HG03095 (cell line): Measurements from ENCODE around the gene OTX2.

Experiments
- ATAC-seq: cut with Tn5 transposase; IDR thresholded peaks from one replicate; pipeline ENCODE4 v1.9.1; 2021; ENCODE audit warnings: moderate library complexity; ENCODE audit not compliant: unreplicated experiment

The OTX2 gene

GRCh38 chr14:56810147-56810719 lies at the start of gene OTX2:
OTX2 (minus strand) TSS chr14:56810479; CDS start chr14:56805456, 5,023 bp downstream.
- ATAC-seq: no peak

GRCh38 chr14:56858422-56858821 lies 48.1 kb upstream of the OTX2 start:
- no peak for ATAC-seq

- ATAC-seq: no peak
Observed at GRCh38 chr14:56857216-56857615, 46.9 kb upstream of the OTX2 start.

GRCh38 chr14:56855891-56856461 lies 45.7 kb upstream of the OTX2 start:
- no peak for ATAC-seq

- no peak for ATAC-seq
Observed at GRCh38 chr14:56854325-56854724, 44.0 kb upstream of the OTX2 start.

GRCh38 chr14:56846970-56847930 lies 37.0 kb upstream of the OTX2 start:
- ATAC-seq: no peak

- no peak for ATAC-seq
Observed at GRCh38 chr14:56844406-56845002, 34.2 kb upstream of the OTX2 start.

- ATAC-seq: no peak
Observed at GRCh38 chr14:56841611-56842010, 31.3 kb upstream of the OTX2 start.

GRCh38 chr14:56840221-56840620 lies 29.9 kb upstream of the OTX2 start:
- no peak for ATAC-seq

- ATAC-seq: no peak
Observed at GRCh38 chr14:56829151-56829550, 18.9 kb upstream of the OTX2 start.

- no peak for ATAC-seq
Observed at GRCh38 chr14:56826214-56826613, 15.9 kb upstream of the OTX2 start.

GRCh38 chr14:56821805-56822610 lies 11.7 kb upstream of the OTX2 start:
- no peak for ATAC-seq

- ATAC-seq: no peak
Observed at GRCh38 chr14:56821177-56821576, 10.9 kb upstream of the OTX2 start.

GRCh38 chr14:56817396-56817921 lies 7.2 kb upstream of the OTX2 start:
- no peak for ATAC-seq

GRCh38 chr14:56816574-56817391 lies 6.5 kb upstream of the OTX2 start:
- ATAC-seq: no peak

- no peak for ATAC-seq
Observed at GRCh38 chr14:56815745-56816144, 5.5 kb upstream of the OTX2 start.

GRCh38 chr14:56814969-56815700 lies 4.9 kb upstream of the OTX2 start:
- no peak for ATAC-seq

GRCh38 chr14:56814519-56814959 lies 4.3 kb upstream of the OTX2 start:
- no peak for ATAC-seq

GRCh38 chr14:56813143-56813551 lies 2.9 kb upstream of the OTX2 start:
- ATAC-seq: no peak
